ENCODE data around the gene MGAT5B.

The MGAT5B gene

GRCh38 chr17:76981545-76982295, 113.5 kb downstream of the MGAT5B start:
- DNase-seq (ENCODE audit: extremely low read depth, low read depth): no peak

GRCh38 chr17:76982408-76983074, 114.3 kb downstream of the MGAT5B start:
- TF ChIP-seq CTCF (IDR thresholded peaks at IDR 0.05; ENCODE audit: low read depth, low read length): no peak
- DNase-seq (ENCODE audit: extremely low read depth, low read depth): no peak

More at GRCh38 chr17:76981545-76982295, 113.5 kb downstream of the MGAT5B start:
- no peak for TF ChIP-seq CTCF (IDR thresholded peaks at IDR 0.05; ENCODE audit: low read depth, low read length)

- DNase-seq (ENCODE audit: extremely low read depth, low read depth): no peak
Observed at GRCh38 chr17:76983075-76983775, 115.0 kb downstream of the MGAT5B start.

GRCh38 chr17:76986365-76986764, 118.2 kb downstream of the MGAT5B start:
- TF ChIP-seq CTCF (IDR thresholded peaks at IDR 0.05; ENCODE audit: low read depth, low read length): no peak
- no peak for DNase-seq (ENCODE audit: extremely low read depth, low read depth)

More at GRCh38 chr17:76983075-76983775, 115.0 kb downstream of the MGAT5B start:
- TF ChIP-seq CTCF (IDR thresholded peaks at IDR 0.05; ENCODE audit: low read depth, low read length): no peak

- no peak for DNase-seq (ENCODE audit: extremely low read depth, low read depth)
- TF ChIP-seq CTCF (IDR thresholded peaks at IDR 0.05; ENCODE audit: low read depth, low read length): no peak
Observed at GRCh38 chr17:76987486-76988093, 119.4 kb downstream of the MGAT5B start.

GRCh38 chr17:76988796-76989195, 120.6 kb downstream of the MGAT5B start:
- no peak for TF ChIP-seq CTCF (IDR thresholded peaks at IDR 0.05; ENCODE audit: low read depth, low read length)
- no peak for DNase-seq (ENCODE audit: extremely low read depth, low read depth)

Data from AG09319 (cell line).